Measurements from ENCODE around the gene RUNDC3A. TPM values are rescaled to one million over a fixed set of nuclear protein-coding genes. Genes with fewer than 3 reads are reported as not detected.
A peak's percentile ranks its signal among the peaks of the same experiment; 100 is the strongest.

RUNDC3A gene
- total and polyA plus RNA-seq, 2 of the 8 experiments (the other 6 are each of a cell fraction or from before 2014, with no cell fraction given): 6.4 to 13.8 TPM

GRCh38 chr17:44324571-44325275, 16.3 kb downstream of the RUNDC3A start, which contains the start of gene SLC25A39:
Gene SLC25A39, minus strand, starts transcription at chr17:44324823. Its CDS starts 1,261 bp downstream, at chr17:44323562.
- H4K91ac ChIP-seq (replicated peaks; ENCODE audit: insufficient read length, low read length): peak within 1 kb of the TSS; percentile 55
- 2% methylated on average over 68 of the region's 85 CpGs; no CpG with 5 or more reads in 1 of the 2 experiments for WGBS, 2 experiments (ENCODE audit: extremely low coverage in 1 of 2, insufficient coverage in 1 of 2, insufficient read length in 1 of 2, insufficient replicate concordance in 2 of 2, low coverage in 1 of 2, low lambda C conversion rate in 2 of 2, missing lambda C conversion rate in 1 of 2)
- peak within 1 kb of the TSS; percentile 33 for H2BK120ac ChIP-seq (replicated peaks; ENCODE audit: low read depth, low read length)
- H2BK5ac ChIP-seq (ENCODE audit: low read depth, low read length): peak within 1 kb of the TSS; percentile 44; the same call in 1 of the 2 replicates
- peaks cover 0 to 11% (median 6%) of the 10 kb centered on the region in 4 experiments; a peak in 5 of 7 replicates for H3K4me1 ChIP-seq (replicated peaks in 1 of 4; ENCODE audit: control insufficient read depth in 3 of 4, insufficient read depth in 4 of 4, low read length in 3 of 4)
- H3K56ac ChIP-seq (replicated peaks; ENCODE audit: insufficient read length, low read depth, low read length): peak within 1 kb of the TSS; percentile 59
- peak within 1 kb of the TSS; percentile 74 to 92 (median 84) for H3K4me3 ChIP-seq (ENCODE audit: extremely low read depth in 1 of 4, insufficient read depth in 2 of 4, low read depth in 3 of 4, low read length in 4 of 4)
- H3K23ac ChIP-seq (ENCODE audit: insufficient read length): no peak within 1 kb of the TSS
- ChIA-PET POLR2A (ENCODE audit: partially characterized antibody) (interaction anchor here (0.7 to 14.6 kb wide), 11 partner anchors 9 to 132 kb away, joined by 3 to 135 read pairs (median 4); partner anchors contain the start of genes ATXN7L3, GRN, RUNDC3A and UBTF), CTCF (ENCODE audit: partially characterized antibody) (interaction anchor here (0.6 to 3.9 kb wide), 9 partner anchors 8 to 486 kb away, joined by 3 to 19 read pairs (median 4); partner anchors contain the start of genes GRN and SLC4A1)
- peaks cover 2 to 15% of the 10 kb centered on the region in 2 experiments for H4K20me1 ChIP-seq (replicated peaks in 1 of 2; ENCODE audit: control insufficient read depth in 1 of 2, insufficient read depth in 2 of 2, low read length in 2 of 2)
- peak within 1 kb of the TSS; percentile 51 to 71 (median 64) for H3K9ac ChIP-seq (replicated peaks in 1 of 4; ENCODE audit: extremely low read depth in 1 of 4, low read depth in 3 of 4, low read length in 3 of 4)
- H3K18ac ChIP-seq (ENCODE audit: extremely low read depth, low read length): peak within 1 kb of the TSS; percentile 96
- 0 out of 2 replicates have a peak within 1 kb of the TSS, but pooled peaks have one; percentile 29 for H3K27ac ChIP-seq (ENCODE audit: low read depth, low read length)
- peaks cover 0 to 6% (median 0%) of the 10 kb centered on the region in 4 experiments; a peak in 5 of 7 replicates for H3K27me3 ChIP-seq (replicated peaks in 1 of 4; ENCODE audit: control insufficient read depth in 3 of 4, extremely low read depth in 1 of 4, insufficient read depth in 3 of 4, low read length in 3 of 4)
- H3K4me2 ChIP-seq (ENCODE audit: insufficient read depth in 1 of 2, low read depth in 2 of 2, low read length in 2 of 2): peak within 1 kb of the TSS; percentile 83 to 97
- H3K14ac ChIP-seq (ENCODE audit: insufficient read length): no peak within 1 kb of the TSS
- FAIRE-seq (no peak), DNase-seq (ENCODE audit: low read depth in 1 of 2, low spot score in 2 of 2) (peak in 1 of 2 experiments; percentile 98)
- H4K8ac ChIP-seq (ENCODE audit: extremely low read depth, insufficient read depth, low read length): peak within 1 kb of the TSS; percentile 40; the same call in 1 of the 2 replicates
- H3K36me3 ChIP-seq (ENCODE audit: control insufficient read depth in 2 of 4, insufficient read depth in 4 of 4, low read length in 3 of 4): peaks cover 7 to 26% (median 21%) of the 10 kb centered on the region in 4 experiments; a peak in 7 of 8 replicates
- H2AK5ac ChIP-seq (ENCODE audit: low read depth, low read length): 0 out of 2 replicates have a peak within 1 kb of the TSS, but pooled peaks have one; percentile 53
- H2BK20ac ChIP-seq (ENCODE audit: low read length): no peak within 1 kb of the TSS
- peak within 1 kb of the TSS; percentile 16 for H4K5ac ChIP-seq (ENCODE audit: insufficient read length, low read depth, low read length)
- peaks cover 3 to 13% of the 10 kb centered on the region in 2 experiments; a peak in 3 of 4 replicates for H3K79me2 ChIP-seq (ENCODE audit: control insufficient read depth in 1 of 2, insufficient read depth in 2 of 2, low read length in 2 of 2)
- peak within 1 kb of the TSS; percentile 39; the same call in 1 of the 2 replicates for H2BK12ac ChIP-seq (ENCODE audit: low read depth, low read length)
- H2BK15ac ChIP-seq (ENCODE audit: low read length): peak within 1 kb of the TSS; percentile 29; the same call in 1 of the 2 replicates
- peaks cover 11% of the 10 kb centered on the region for H3K79me1 ChIP-seq (ENCODE audit: low read depth, low read length)
- H2AFZ ChIP-seq (ENCODE audit: low read length): no peak within 1 kb of the TSS; the same call in 1 of the 2 replicates
- H3K23me2 ChIP-seq (ENCODE audit: low read depth, low read length): peaks cover 13% of the 10 kb centered on the region; the same call in 1 of the 2 replicates
- H3K9me3 ChIP-seq (ENCODE audit: insufficient read depth in 2 of 2, low read depth in 1 of 2, low read length in 1 of 2): no peaks in the 10 kb centered on the region
- H3K4ac ChIP-seq (replicated peaks; ENCODE audit: insufficient read length, low read depth, low read length): no peak within 1 kb of the TSS
- TF ChIP-seq CTCF (IDR thresholded peaks at IDR 0.05; ENCODE audit: control extremely low read depth in 1 of 3, insufficient read depth in 1 of 3, low read depth in 1 of 3, low read length in 3 of 3): no peak
- peak; percentile 76 for TF ChIP-seq BACH1 (IDR thresholded peaks at IDR 0.05; ENCODE audit: low read length)
- TF ChIP-seq SIN3A (conservative IDR thresholded peaks at IDR 0.05 in 1 of 2, IDR thresholded peaks at IDR 0.05 in 1 of 2; ENCODE audit: low read depth in 1 of 2, low read length in 2 of 2): peak; percentile 82 to 86; a peak in 3 of 4 replicates
- TF ChIP-seq EGR1 (IDR thresholded peaks at IDR 0.05; ENCODE audit: borderline replicate concordance, low read depth, low read length): peak; percentile 81; the same call in 1 of the 2 replicates
- TF ChIP-seq GABPA (IDR thresholded peaks at IDR 0.05; ENCODE audit: borderline replicate concordance, insufficient read depth, low read length): no peak
- TF ChIP-seq HDAC2 (IDR thresholded peaks at IDR 0.05; ENCODE audit: borderline replicate concordance in 1 of 2, low read depth in 2 of 2, low read length in 2 of 2): peak in 1 of 2 experiments; percentile 91; a peak in 1 of 4 replicates
